ENCODE results near the gene RPS6KC1. TPM values are rescaled to one million over a fixed set of nuclear protein-coding genes. Genes with fewer than 3 reads are reported as not detected.

Gene RPS6KC1
- total and polyA plus RNA-seq, 9 of the 15 experiments (the other 6 are each of a cell fraction or from before 2014, with no cell fraction given), result 4.3 to 34.6 (median 20.9) TPM

DNA sequence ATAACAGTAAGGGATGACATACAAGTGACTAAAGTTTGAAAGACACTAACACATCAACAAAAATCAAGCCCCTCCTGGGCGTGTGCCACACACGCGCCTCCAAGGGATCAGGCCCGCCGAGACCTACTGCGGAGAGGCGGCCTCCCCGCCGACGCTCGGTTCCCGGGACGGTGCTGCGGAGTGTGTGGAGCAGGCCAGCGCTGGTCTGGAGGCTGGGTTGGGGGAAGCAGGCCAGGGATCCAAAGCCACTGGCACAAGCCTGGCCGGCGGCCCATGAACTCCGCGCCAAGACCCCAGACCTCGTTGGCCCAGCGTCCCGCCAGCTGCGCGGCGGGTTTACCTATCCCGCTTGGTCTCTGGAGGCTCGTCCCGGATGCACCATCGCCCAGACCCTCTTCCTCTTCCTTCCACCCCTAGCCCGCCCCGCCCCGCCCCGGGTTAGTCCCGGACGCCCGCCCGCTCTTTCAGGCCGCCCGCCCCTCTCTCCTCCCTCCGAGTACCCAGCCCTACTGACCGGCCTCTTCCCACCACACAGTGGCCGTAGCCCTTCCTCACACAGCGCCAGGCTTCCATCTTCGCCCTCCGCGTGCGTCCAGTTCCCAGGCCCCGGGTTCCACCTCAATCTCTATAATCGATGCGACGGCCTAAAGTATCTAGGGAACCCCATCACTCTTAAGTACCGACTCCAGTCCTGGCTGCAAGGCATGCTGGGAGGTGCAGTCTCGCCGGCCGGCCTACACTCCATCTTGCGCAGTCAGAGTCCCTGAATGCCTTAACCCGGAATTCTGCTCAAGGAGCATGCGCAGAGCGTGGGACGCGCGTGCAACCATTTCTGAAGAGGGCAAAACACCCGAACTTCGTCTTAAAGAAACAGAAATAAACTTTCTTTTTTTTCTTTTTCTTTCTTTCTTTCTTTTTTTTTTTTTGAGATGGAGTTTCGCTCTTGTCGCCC lies 35.7 kb upstream of the RPS6KC1 start, which contains the start of gene ANGEL2 (continued):
- no peak for TF ChIP-seq SMARCE1 (IDR thresholded peaks at IDR 0.05)
- TF ChIP-seq NFIX (CRISPR knock-in tag; IDR thresholded peaks at IDR 0.05; ENCODE audit: low read depth), result no peak
- peak; percentile 94 for TF ChIP-seq ZFP91 (CRISPR knock-in tag; IDR thresholded peaks at IDR 0.05)
- TF ChIP-seq JUNB (CRISPR knock-in tag; conservative IDR thresholded peaks at IDR 0.05), result no peak
- TF ChIP-seq, protein P1, sequence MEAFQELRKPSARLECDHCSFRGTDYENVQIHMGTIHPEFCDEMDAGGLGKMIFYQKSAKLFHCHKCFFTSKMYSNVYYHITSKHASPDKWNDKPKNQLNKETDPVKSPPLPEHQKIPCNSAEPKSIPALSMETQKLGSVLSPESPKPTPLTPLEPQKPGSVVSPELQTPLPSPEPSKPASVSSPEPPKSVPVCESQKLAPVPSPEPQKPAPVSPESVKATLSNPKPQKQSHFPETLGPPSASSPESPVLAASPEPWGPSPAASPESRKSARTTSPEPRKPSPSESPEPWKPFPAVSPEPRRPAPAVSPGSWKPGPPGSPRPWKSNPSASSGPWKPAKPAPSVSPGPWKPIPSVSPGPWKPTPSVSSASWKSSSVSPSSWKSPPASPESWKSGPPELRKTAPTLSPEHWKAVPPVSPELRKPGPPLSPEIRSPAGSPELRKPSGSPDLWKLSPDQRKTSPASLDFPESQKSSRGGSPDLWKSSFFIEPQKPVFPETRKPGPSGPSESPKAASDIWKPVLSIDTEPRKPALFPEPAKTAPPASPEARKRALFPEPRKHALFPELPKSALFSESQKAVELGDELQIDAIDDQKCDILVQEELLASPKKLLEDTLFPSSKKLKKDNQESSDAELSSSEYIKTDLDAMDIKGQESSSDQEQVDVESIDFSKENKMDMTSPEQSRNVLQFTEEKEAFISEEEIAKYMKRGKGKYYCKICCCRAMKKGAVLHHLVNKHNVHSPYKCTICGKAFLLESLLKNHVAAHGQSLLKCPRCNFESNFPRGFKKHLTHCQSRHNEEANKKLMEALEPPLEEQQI (IDR thresholded peaks at IDR 0.05), result 0 out of 2 replicates have a peak, but pooled peaks have one; percentile 27
- TF ChIP-seq, protein P2, sequence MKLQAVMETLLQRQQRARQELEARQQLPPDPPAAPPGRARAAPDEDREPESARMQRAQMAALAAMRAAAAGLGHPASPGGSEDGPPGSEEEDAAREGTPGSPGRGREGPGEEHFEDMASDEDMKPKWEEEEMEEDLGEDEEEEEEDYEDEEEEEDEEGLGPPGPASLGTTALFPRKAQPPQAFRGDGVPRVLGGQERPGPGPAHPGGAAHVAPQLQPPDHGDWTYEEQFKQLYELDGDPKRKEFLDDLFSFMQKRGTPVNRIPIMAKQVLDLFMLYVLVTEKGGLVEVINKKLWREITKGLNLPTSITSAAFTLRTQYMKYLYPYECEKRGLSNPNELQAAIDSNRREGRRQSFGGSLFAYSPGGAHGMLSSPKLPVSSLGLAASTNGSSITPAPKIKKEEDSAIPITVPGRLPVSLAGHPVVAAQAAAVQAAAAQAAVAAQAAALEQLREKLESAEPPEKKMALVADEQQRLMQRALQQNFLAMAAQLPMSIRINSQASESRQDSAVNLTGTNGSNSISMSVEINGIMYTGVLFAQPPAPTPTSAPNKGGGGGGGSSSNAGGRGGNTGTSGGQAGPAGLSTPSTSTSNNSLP (IDR thresholded peaks at IDR 0.05; ENCODE audit: borderline replicate concordance, low read depth, low read length), result no peak
- no peak; a peak in 1 of 4 replicates for TF ChIP-seq MLLT1 (IDR thresholded peaks at IDR 0.05)
- no peak for TF ChIP-seq CREB3L1 (IDR thresholded peaks at IDR 0.05; ENCODE audit: borderline replicate concordance, low read depth)
- TF ChIP-seq, protein P3, sequence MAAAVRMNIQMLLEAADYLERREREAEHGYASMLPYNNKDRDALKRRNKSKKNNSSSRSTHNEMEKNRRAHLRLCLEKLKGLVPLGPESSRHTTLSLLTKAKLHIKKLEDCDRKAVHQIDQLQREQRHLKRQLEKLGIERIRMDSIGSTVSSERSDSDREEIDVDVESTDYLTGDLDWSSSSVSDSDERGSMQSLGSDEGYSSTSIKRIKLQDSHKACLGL (CRISPR knock-in tag; IDR thresholded peaks at IDR 0.05; ENCODE audit: borderline replicate concordance, poor library complexity, severe bottlenecking), result no peak
- TF ChIP-seq YBX1 (IDR thresholded peaks at IDR 0.05), result no peak
- TF ChIP-seq KDM5B (IDR thresholded peaks at IDR 0.05; ENCODE audit: insufficient replicate concordance, low read depth, low read length), result peak; percentile 84
- no peak for TF ChIP-seq RBM22 (IDR thresholded peaks at IDR 0.05; ENCODE audit: low read depth, low read length, poor library complexity, severe bottlenecking)
- TF ChIP-seq CC2D1A (IDR thresholded peaks at IDR 0.05), result no peak
- no peak for TF ChIP-seq SREBF1 (IDR thresholded peaks at IDR 0.05; ENCODE audit: borderline replicate concordance, low read depth, low read length)
- TF ChIP-seq PHTF2 (CRISPR knock-in tag; IDR thresholded peaks at IDR 0.05), result no peak
- TF ChIP-seq MEF2D (tag; conservative IDR thresholded peaks at IDR 0.05; ENCODE audit: low read depth), result no peak
- no peak for TF ChIP-seq ZNF551 (CRISPR knock-in tag; IDR thresholded peaks at IDR 0.05)

Data from K562 (cell line).